GM18520 (cell line): ENCODE measurements around the gene SPATS2L.

Experiments
- ATAC-seq: cut with Tn5 transposase; IDR thresholded peaks from one replicate; pipeline ENCODE4 v1.9.1; 2021; ENCODE audit not compliant: unreplicated experiment

Gene SPATS2L

DNA sequence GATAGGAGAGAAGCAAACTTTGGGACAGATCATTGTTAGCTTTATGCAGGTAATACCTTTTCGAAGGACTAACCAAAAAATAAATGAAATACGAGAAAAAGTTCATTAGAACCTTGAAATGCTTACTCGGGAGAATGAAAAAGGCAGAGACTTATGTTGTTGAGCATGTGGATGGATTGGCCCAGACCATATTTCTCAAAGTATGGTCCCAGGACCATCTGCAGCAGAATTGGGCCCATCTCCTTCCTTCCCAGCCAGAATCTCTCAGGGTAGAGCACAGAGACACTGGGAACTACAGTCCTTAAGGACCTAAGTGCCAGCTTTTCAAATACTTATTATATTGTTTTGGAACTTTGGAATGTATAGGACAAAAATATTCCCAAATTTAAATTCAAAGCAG lies 152.6 kb downstream of the SPATS2L start:
- no peak for ATAC-seq

DNA sequence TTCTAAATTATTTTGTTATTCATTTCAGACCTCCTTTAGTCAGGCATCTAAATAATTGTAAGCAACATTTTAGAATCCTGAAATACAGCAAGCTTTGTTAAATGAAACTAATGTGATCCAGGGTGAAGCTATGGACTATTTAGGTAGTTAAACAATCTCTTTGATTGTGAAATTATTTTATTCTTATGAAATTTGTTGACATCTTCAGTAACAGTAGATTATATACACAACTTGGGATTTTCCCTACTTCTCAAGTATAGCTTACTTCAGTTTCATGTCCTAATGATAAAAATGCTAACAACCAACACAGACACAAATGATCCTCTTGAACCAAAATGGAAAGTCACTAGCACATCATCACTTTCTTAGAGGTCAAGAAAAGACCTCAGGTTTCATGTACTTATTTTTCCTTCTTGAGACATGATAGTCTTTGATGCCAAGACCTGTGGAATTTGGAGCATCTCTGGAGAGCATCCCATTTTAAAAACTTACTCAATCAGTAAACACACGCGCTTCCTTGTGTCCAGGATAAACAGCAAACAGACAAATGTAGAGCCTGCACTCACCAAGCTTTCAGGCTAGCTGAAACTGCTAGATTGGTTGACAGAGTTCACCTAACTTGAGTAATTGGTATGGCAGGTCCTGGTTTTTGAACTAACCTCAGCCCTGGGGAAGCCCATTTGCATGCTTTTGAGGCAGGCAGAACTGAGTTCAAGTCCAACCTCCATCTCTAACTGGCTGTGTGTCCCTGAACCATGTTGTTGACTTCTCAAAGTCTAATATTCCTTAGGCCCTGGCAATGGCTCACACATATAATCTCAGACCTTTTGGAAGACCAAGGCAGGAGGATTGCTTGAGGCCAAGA lies 155.6 kb downstream of the SPATS2L start:
- ATAC-seq = no peak

DNA sequence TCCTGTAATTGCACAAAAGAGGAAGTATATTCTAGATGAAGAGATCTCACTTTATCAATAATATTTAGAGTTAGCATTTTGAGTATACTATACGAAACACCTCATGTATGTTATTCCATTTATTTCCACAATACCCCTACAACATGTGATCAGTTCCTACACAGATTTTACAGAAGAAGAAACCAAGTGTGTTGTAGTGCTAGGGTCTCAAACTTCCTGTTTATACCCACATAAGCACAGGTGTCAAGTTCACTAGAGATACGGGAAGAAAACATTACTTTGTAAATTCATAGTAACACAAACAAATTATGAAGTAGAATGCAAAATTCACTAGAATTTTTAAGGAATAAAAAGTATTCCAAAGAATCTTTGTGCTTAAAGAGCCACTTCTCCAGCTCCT lies 157.0 kb downstream of the SPATS2L start:
- ATAC-seq = no peak

DNA sequence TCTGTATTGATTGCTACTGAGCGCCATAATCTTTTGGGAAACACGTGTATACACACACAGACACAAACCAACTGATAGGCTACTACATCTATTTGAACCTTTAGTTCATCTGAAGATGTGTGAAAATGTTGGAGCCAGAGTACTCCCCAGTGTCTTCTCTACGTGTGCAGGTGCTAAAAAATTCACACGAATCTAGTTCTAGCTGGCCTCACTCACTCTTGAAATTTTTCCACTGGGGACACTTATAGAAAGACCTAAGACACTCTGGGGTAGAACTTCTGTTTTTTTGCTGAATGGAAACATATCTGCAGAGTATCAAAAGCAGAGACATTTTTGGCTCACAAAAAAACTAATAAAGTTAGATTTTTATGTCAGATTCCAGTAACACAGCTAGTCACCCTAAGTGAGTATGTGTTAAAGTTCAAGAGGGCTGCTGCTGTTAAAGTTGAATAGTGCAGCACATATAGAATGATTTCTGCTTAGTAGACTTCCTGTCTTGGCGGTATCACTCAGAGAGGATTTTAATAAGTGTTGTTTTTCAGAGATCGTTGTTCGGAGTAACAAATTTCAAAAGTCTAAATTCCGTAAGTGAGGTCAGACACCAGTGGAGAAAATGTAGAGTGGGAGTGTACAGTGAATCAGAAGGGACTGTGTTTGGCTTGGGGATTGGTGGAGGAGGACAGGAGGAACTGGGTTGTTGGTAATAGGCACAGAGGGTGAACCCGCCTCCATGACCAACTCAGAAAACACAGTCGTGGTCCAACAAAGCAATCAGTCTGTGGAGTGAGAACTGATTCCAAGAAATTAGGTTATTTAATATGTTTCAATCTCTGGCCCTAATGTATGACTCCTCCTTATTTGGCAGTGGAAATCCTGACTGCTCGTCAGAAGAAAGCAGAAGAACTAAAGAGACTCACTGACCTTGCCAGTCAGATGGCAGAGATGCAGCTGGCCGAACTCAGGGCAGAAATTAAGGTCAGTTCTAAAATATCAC lies 160.2 kb downstream of the SPATS2L start:
- no peak for ATAC-seq

DNA sequence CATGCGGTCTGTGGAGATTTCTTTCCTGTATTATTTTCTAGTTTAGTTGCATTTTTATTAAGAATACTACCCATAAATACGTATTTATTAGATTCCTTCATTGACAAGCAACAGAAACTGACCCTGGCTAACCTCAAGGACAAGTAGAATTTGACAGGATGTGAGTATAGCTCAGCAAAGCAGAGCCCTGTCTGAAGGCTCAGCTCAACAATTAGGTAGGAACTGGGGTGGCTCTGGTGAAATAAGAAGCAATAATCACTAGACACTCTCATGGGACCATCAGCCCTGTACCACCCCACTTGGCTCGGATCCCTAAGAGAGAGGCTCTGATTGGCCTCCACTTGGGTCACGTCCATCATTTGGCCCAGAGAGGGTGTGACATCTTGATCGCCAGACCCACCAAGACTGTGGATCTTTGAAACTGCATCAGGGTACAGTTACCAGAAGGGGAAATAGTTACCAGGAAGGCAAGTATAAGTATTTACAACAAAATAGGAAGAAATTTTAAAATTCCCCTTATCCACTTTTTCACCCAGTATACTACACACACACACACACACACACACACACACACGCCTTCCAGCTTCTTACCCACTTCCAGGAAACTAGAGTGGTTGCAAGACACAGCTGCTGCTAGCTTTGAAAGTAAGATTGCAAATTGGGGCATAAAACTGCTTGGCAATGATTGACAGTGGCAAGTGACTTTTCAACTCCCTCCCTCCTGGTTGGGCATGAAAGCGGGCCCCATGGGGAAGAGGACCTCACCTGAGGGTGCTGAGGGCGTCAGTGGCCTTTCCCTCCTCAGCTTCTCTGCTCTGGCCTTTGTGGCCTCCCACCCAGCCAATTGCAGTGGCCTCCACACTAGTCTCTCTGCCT lies 161.6 kb downstream of the SPATS2L start:
- ATAC-seq = no peak

DNA sequence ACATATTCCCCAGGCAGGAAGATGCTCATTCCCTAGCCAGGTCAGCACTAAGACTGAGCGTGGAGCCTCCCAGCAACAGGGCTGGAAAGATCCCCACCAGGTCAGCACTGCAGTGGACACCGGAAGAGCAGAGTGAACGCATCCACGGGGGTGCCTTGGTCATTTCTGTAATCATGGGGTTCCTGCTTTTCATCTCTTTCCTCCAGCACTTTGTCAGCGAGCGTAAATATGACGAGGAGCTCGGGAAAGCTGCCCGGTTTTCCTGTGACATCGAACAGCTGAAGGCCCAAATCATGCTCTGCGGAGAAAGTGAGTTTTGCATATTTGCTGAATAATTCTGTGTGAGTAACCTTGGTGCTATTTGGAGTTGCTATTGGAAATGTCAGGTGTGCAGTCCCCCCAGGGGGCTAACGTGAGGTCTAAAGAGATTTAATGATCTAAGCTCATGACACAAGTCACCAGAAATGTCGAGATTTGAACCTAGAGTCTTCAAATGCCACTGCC lies 163.3 kb downstream of the SPATS2L start:
- no peak for ATAC-seq

DNA sequence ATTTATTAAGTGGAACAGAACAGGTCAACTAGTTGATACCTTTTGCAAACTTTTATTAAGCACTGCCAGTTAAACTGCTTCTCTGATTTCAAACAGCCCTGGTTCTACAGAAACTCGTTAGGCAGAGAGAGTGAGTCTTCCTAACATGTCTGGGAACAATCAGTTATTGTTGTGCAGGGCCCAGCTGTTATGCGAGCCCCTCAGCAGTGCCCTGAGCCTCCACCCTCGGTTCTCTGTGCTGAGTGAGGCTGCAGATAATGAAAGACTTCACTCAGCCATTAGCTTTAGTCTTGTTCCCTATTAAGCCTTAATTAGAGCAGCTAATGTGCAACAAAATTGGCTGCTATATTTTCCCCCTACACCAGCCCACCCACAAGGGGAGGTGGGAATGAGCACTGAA lies 163.7 kb downstream of the SPATS2L start:
- ATAC-seq = no peak

DNA sequence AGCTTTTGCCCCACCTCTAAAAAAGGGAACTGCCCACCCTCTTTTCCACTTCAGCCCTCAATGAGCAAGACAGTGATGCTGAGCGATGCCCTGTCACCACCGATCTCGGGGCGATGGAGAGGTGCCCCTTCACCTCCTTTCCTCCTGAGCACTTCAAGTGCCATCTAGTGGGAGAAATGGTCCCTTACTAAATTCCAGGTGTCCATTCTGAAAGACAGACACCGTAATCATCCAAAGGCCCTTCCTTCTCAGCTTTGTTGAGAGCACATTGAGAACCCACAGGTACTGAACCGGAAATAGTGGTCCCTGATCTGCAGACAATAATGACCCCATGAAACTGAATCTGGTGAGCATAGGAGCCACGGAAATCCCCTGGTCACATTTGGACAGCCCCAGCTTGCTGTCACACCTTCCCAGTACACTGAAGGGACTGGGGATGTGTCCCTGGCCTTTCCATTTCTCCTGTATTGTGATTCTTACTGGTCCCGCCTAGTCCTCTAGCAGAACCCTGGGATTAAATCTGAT lies 164.9 kb downstream of the SPATS2L start:
- ATAC-seq = peak; percentile 89

DNA sequence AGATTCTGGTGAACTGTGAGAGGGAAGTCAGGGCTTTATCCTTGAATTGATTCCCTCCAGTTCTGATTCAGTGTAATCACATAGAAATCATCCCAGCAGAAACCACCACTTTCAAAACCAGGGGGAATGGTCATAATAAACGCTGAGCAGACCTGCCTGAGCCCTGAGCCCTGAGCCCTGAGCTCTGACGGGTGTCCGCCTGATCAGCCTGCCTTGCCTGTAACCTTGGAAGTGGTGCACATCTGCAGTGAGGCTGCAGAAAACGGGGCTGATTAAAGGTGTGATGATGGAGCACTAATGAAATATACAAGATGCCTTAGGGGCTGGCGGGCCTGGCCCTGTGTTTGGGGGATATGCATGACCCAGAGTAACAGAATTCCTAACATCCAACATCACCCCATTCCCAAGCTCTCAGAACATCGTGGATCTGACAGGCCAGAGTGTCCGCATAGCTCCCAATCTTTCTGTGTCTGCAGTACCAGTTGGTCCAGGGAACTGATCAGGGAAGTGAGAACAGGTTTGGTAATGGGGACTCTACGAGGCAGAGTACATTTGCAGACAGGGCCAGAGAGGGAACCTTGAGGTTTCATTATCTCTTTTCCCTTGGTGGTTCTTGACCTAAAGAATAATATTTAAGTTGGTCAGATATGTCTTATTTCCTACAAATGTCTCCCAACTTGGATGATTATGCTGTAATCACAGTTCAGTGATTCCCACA lies 165.6 kb downstream of the SPATS2L start:
- no peak for ATAC-seq

DNA sequence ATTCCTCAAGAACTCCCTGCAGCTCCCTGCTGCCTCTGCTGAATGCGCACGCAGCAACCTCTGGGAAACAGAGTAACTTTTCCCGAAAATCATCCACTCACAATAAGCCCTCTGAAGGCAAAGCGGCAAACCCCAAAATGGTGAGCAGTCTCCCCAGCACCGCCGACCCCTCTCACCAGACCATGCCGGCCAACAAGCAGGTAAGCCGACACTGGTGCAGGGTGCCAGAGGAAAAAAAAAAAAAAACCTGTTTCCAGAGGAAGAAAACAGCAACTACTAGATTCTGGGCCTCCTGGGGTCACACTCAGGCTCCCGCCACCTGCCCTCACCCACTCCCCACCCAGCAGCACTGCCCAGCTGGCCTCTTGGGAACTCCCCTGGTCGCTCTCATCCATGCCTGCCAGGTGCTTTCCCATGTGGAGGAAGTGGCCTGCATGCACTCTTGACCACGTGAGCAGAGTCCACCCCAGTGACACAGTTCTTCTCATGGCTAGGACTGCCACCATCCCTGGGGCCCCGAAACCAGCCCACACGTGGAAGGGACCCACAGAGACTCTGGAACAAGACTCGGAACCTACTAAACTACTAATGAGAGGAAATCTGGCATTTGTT lies 166.5 kb downstream of the SPATS2L start:
- no peak for ATAC-seq

DNA sequence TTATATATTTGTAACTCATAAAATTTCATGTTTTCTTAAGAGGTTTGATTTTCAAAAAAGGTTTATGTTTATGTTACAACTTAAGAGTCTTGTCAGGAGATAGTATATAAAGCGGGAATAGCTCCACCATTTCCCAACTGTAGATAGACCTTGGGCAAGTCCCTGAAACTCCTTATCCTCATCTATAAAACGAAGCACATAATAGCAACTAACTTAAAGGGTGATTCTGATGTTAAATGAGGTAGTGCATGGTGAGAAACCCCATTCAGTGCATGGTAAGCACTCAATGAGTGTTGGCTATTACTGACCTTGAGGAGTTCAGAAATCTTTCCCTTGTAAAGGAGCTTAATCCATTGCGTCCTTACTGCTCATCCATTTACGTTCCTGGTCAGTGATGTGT lies 169.3 kb downstream of the SPATS2L start:
- ATAC-seq = no peak

DNA sequence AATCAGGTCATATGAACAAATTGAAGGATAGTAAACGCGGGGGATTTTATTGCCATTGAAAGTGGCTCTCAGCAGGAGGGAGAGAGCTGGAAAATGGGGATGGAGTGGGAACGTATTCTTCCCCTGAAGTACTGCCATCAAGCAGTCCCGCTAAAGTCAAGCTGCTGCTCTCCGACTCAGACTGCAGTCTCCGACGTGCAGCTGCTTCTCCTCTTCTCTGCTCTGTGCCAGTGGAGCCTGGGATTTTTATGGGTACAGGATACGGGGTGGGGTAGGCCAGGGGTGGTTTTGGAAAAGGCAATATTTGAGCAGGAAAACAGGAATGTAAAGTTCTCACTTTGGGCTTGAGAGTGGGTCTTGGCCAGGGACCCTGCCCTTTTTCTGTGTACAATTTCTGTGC lies 170.3 kb downstream of the SPATS2L start:
- no peak for ATAC-seq

DNA sequence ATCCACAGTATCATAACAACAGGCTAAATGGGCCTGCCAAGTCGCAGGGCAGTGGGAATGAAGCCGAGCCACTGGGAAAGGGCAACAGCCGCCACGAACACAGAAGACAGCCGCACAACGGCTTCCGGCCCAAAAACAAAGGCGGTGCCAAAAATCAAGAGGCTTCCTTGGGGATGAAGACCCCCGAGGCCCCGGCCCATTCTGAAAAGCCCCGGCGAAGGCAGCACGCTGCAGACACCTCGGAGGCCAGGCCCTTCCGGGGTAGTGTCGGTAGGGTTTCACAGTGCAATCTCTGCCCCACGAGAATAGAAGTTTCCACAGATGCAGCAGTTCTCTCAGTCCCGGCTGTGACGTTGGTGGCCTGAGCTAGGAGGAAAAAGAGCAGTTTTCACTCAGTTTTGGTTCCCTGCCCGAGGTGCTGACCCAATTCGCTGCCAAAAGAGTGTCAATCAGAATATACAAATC lies 171.2 kb downstream of the SPATS2L start:
- no peak for ATAC-seq

DNA sequence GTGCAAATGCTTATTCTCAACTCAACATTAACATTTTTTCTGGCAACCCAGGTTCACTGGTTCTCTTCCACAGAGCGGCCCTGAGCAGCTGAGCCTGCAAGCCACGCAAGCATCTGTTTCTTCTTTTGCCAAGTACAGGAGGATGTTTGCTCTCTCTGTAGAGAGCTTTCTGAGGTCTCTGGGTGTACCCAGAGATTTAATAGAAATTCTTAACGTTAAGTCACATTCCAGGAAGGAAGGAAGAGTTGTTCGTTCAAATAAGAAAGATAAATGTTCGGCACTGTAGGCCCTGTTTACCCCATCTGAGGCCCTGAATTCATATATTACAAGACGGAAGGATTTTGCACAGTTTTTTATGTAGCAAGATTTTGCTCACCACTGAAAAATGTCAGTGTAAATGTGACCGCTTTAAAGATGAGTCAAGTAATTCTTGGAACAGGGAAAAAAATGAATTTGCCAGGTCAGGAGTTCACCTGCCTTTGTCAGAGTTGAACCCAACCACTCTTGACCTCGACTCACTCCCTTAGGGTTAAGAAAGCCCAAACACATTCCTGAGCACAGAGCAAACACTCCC lies 173.3 kb downstream of the SPATS2L start:
- ATAC-seq = no peak

DNA sequence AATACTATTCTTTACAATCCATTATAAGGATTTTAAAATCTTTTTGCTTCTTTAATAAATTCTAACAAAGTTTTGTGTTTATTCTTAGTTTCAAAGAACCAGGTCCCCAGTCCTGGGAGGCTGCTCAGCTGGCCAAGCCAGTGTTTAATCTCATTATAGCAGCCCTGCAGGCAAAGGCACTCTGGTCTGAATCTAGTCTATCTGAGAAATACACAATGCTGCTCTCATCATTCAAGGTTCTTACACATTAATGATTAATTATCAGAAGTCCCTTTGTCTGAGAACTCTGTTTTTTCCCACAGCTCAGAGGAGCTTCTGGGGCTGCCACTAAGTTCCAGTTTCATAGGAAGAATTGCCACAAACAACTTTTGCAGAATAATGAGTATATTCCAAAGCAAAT lies 175.7 kb downstream of the SPATS2L start:
- ATAC-seq = peak; percentile 36

DNA sequence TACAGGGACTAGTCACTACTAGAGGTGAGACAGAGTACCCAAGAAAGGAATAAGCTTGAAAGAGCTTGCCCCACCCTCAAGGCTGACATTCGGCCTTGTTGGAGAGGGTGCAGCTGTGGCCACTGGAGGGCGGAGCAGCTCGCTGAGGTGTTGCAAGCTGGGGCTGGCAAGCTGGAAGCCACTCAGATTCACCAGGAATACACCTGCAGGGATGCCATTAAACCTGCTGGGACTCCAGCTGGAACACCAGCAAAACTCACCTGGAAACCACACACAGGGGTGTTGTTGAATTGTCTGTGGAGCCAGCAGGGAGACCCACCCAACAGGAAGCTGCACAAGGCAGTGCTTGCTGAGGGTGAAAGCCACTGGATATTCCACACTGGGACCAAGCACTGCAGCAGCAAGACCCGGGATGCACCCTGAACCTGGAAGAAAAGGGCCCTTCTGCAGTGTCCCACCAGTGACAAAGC lies 177.3 kb downstream of the SPATS2L start:
- peak; percentile 39 for ATAC-seq

DNA sequence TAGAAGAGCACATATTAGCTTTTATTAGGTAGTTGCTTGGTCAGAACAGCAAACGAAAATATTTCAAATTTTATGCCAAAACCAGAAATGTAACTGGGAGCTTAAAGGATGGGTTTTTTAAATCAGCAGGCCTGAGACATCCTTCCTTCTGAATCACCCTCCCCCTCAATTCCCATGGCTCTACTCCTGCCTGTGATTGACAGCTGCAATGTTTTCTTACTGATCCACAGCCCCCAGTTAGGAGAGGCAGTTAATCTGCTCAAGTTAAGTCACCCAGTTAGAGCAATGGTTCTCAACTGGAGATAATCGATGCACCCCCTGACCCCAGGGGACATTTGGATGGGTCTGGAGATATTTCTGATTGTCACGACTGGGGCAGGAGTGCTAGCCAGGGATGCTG lies 178.4 kb downstream of the SPATS2L start:
- ATAC-seq = no peak

DNA sequence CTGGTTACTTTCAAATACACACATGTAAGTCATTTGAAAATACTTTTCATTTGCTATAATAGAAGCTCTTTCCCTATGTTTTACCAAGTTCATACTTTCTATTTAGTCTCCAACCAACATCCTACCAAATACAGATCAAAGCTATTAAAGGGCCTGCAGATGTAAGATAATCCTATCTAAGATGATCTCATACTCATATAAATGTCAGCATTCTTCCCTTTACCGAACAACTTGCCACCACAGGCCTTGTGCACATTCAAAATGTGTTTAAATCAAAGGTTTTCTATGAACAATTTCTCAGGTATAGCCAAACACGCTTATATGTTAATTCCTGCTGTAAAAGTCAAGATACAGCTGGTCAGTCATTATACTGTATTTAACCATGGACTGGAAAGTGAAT lies 180.0 kb downstream of the SPATS2L start:
- no peak for ATAC-seq

DNA sequence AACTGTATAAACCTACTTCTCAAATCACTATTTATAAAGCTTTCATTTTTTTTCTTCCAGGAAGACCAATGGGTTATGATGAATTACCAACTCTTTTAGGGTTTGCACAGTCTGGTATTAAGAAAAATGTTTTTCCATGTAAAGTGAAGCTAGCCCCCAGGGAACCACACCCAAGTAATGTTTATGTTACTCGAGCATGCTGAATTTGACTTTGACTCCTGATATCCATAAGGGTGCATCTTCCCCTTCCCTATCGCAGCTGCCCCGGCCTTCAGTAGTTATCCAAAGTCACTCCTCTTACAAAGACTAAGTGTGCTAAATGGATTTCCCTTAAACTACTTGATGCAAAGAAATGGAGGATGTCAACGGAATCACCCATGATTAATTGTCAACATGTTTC lies 181.7 kb downstream of the SPATS2L start:
- ATAC-seq = no peak
